ENCODE measurements around the gene PRLR. TPM values are rescaled to one million over a fixed set of nuclear protein-coding genes. Genes with fewer than 3 reads are reported as not detected.

Gene PRLR
- total RNA-seq, 3 donors from 2014 or later: 0.19 to 0.25 (median 0.24) TPM

DNA sequence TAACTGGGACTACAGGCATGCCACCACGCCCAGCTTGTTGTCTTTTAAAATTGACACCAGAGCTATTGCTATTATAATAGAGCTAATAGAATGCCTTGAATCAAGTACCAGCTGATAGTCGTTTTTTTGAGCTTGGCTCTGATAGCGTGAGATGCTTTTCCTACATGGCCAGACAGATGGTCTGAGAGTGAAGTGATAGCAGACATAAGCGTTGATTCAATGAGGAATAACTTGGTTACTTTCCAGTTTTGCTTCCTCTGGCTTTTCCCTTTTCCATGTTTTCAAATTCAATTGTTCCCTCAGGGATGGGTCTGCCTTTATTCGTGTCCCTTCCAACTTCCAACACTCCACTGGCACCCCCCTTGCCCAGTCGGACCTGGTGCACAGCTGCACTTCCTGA lies 197.9 kb downstream of the PRLR start:
- DNase-seq (no peak), ATAC-seq (no peak)
- H3K9me3 Mint-ChIP-seq: no peaks in the 10 kb centered on the region
- no peak overlapping the region for H3K4me3 Mint-ChIP-seq
- H3K36me3 Mint-ChIP-seq (ENCODE audit: insufficient read depth): no peaks in the 10 kb centered on the region
- H3K27me3 Mint-ChIP-seq (ENCODE audit: low read depth): peaks cover 14% of the 10 kb centered on the region
- no peaks in the 10 kb centered on the region for H3K4me1 Mint-ChIP-seq (ENCODE audit: low read depth)

DNA sequence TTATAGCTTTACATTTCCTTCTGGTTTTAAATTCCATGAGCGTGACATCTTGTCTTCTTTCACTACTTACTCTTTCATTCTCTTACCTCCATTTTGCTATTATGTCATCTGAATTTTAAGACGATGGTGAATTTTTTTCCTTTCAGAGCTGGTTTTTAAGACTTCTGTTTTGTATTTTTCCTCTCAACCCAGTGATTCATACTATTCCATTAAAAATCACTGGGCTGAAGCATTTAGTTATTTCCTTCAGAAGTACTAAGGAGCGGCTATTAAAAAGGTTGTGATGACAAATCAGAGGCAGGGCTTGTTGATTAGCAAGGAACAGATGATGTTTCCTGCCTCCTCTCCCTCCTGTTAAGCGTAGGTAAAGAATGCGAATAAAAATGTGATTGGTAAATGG lies 199.0 kb downstream of the PRLR start:
- no peak for ATAC-seq
- Mint-ChIP-seq H3K4me3 (no peak overlapping the region), H3K27me3 (ENCODE audit: low read depth) (peaks cover 16% of the 10 kb centered on the region), H3K9me3 (no peaks in the 10 kb centered on the region), H3K36me3 (ENCODE audit: insufficient read depth) (no peaks in the 10 kb centered on the region), H3K4me1 (ENCODE audit: low read depth) (no peaks in the 10 kb centered on the region)
- DNase-seq: no peak

- H3K36me3 Mint-ChIP-seq (ENCODE audit: insufficient read depth): no peaks in the 10 kb centered on the region
- no peaks in the 10 kb centered on the region for H3K9me3 Mint-ChIP-seq
- no peak overlapping the region for H3K4me3 Mint-ChIP-seq
- no peak for ATAC-seq
- DNase-seq: no peak
- no peaks in the 10 kb centered on the region for H3K4me1 Mint-ChIP-seq (ENCODE audit: low read depth)
- peaks cover 16% of the 10 kb centered on the region for H3K27me3 Mint-ChIP-seq (ENCODE audit: low read depth)
Observed at GRCh38 chr5:35030426-35031100, 199.7 kb downstream of the PRLR start.

DNA sequence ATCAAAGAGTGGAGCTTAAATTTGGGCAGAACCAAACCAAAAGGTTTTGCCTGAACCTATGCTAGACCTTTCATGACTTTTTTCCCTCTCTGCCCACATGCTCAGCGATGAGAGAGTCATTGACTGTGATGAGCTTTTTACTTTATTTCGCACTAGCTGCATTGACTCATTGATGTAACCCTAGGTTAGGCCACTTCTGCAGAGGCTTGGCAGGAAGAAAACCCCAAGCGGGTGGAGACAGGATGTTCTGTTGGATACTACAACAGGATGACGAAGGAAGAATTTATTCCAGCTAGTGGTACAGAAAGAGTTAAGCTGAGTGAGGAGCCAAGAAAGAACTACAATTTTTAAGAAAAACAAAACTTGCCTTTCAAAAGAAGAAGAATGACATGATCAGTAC lies 201.0 kb downstream of the PRLR start:
- no peak for DNase-seq
- H3K9me3 Mint-ChIP-seq: no peaks in the 10 kb centered on the region
- ATAC-seq: no peak
- H3K4me3 Mint-ChIP-seq: no peak overlapping the region
- no peaks in the 10 kb centered on the region for H3K36me3 Mint-ChIP-seq (ENCODE audit: insufficient read depth)
- no peaks in the 10 kb centered on the region for H3K4me1 Mint-ChIP-seq (ENCODE audit: low read depth)
- peaks cover 16% of the 10 kb centered on the region for H3K27me3 Mint-ChIP-seq (ENCODE audit: low read depth)

DNA sequence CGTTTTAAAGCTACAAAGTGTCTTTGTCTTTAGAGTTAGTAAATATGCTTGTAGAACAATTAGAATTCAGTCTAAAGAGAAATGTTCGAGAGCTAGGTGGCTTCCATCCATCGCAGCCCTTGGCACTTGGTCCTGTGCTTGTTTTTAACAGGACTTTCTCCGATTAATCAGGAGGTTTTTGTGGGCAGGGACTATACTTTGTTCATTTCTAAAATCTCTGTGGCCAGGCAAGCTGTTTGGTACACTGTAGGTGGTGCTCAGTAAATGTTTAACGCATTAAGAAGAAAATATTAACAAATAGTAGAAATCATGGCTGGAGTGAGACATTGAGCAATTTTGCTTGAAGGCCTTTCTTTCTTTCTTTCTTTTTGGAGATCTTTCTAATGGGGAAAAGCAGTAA lies 203.3 kb downstream of the PRLR start:
- Mint-ChIP-seq H3K27me3 (ENCODE audit: low read depth) (peaks cover 14% of the 10 kb centered on the region), H3K4me3 (no peak overlapping the region), H3K9me3 (no peaks in the 10 kb centered on the region), H3K36me3 (ENCODE audit: insufficient read depth) (no peaks in the 10 kb centered on the region), H3K4me1 (ENCODE audit: low read depth) (no peaks in the 10 kb centered on the region)
- ATAC-seq (no peak), DNase-seq (no peak)

- Mint-ChIP-seq H3K4me3 (no peak overlapping the region), H3K4me1 (ENCODE audit: low read depth) (no peaks in the 10 kb centered on the region), H3K27me3 (ENCODE audit: low read depth) (peaks cover 14% of the 10 kb centered on the region), H3K36me3 (ENCODE audit: insufficient read depth) (no peaks in the 10 kb centered on the region), H3K9me3 (no peaks in the 10 kb centered on the region)
- DNase-seq: no peak
- no peak for ATAC-seq
Observed at GRCh38 chr5:35026280-35026840, 203.9 kb downstream of the PRLR start.

DNA sequence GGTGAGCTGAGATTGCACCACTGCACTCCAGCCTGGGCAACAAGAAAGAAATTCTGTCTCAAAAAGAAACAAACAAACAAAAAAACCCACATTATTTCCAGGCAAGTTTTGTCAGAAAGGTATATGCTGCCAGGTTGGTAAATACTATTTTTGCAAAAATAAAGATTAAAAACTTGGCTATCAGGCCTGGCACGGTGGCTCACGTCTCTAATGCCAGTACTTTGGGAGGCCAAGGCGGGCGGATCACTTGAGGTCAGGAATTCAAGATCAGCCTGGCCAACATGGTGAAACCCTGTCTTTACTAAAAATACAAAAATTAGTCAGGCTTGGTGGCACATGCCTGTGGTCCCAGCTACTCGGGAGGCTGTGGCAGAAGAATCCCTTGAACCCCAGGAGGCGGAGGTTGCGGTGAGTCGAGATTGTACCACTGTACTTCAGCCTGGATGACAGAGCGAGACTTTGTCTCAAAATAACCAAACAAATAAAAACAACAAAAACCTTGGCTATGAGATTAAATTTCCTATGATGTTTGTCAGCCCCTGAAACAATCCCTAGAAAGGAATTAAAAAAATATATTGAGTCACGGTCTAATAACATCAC lies 205.3 kb downstream of the PRLR start:
- Mint-ChIP-seq H3K4me3 (no peak overlapping the region), H3K9me3 (no peaks in the 10 kb centered on the region), H3K27me3 (ENCODE audit: low read depth) (peaks cover 10% of the 10 kb centered on the region), H3K36me3 (ENCODE audit: insufficient read depth) (no peaks in the 10 kb centered on the region), H3K4me1 (ENCODE audit: low read depth) (no peaks in the 10 kb centered on the region)
- DNase-seq (no peak), ATAC-seq (no peak)

GRCh38 chr5:35023391-35024178 lies 206.7 kb downstream of the PRLR start:
- no peaks in the 10 kb centered on the region for H3K4me1 Mint-ChIP-seq (ENCODE audit: low read depth)
- H3K4me3 Mint-ChIP-seq: no peak overlapping the region
- no peak for DNase-seq
- no peak for ATAC-seq
- H3K36me3 Mint-ChIP-seq (ENCODE audit: insufficient read depth): no peaks in the 10 kb centered on the region
- H3K27me3 Mint-ChIP-seq (ENCODE audit: low read depth): peaks cover 4% of the 10 kb centered on the region
- no peaks in the 10 kb centered on the region for H3K9me3 Mint-ChIP-seq

GRCh38 chr5:35016174-35017051 lies 213.9 kb downstream of the PRLR start:
- ATAC-seq (peak in 1 of 2 donors; percentile 35), DNase-seq (no peak)
- Mint-ChIP-seq H3K4me3 (no peak overlapping the region), H3K27me3 (ENCODE audit: low read depth) (peaks cover 12% of the 10 kb centered on the region), H3K9me3 (no peaks in the 10 kb centered on the region), H3K4me1 (ENCODE audit: low read depth) (no peaks in the 10 kb centered on the region), H3K36me3 (ENCODE audit: insufficient read depth) (no peaks in the 10 kb centered on the region)

DNA sequence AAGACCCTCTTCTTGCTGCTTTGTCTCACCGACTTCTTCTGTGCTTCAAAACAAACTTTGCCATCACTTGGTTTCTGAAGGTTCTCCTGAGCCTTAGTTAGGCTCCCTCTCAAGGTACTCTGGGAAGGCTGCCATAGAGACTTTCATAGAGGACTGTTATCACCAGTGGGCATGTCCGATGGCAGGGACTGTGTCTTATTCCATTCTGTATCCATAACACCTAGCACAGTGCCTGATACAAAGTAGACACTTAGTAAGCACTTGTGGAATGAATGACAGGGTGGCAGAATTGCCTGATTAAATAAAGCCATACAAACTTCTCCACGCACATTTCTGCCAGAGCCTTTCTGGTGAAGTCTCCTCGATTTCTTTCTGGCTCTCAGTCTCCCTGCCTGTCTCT lies 215.2 kb downstream of the PRLR start:
- Mint-ChIP-seq H3K27me3 (ENCODE audit: low read depth) (peaks cover 14% of the 10 kb centered on the region), H3K4me1 (ENCODE audit: low read depth) (no peaks in the 10 kb centered on the region), H3K4me3 (no peak overlapping the region)

GRCh38 chr5:35012796-35013195 lies 217.5 kb downstream of the PRLR start:
- Mint-ChIP-seq H3K4me3 (no peak overlapping the region), H3K27me3 (ENCODE audit: low read depth) (peaks cover 19% of the 10 kb centered on the region), H3K36me3 (ENCODE audit: insufficient read depth) (no peaks in the 10 kb centered on the region), H3K4me1 (ENCODE audit: low read depth) (no peaks in the 10 kb centered on the region), H3K9me3 (no peaks in the 10 kb centered on the region)
- no peak for ATAC-seq
- DNase-seq: no peak

More for the DNA sequence above, 215.2 kb downstream of the PRLR start:
- no peaks in the 10 kb centered on the region for H3K36me3 Mint-ChIP-seq (ENCODE audit: insufficient read depth)
- ATAC-seq (no peak), DNase-seq (no peak)
- no peaks in the 10 kb centered on the region for H3K9me3 Mint-ChIP-seq

DNA sequence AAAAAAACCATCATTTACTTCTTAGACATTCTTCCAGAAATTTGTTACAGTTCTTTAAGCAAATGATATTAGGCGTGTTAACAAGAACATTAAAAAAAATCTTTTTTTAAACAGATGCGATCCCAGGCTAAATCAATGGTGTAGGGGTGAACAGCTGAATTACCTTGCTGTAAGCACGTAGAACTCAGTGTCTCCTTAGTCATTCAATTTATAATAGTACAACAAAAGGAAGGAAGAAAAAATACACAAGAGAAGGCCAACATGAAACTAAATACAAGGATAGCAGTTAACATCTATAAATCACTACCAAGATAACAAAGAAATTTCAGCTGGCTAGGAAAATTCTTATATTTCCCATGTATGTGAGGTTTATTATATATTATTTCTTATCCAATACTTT lies 217.9 kb downstream of the PRLR start:
- H3K4me1 Mint-ChIP-seq (ENCODE audit: low read depth): no peaks in the 10 kb centered on the region
- no peaks in the 10 kb centered on the region for H3K36me3 Mint-ChIP-seq (ENCODE audit: insufficient read depth)
- no peaks in the 10 kb centered on the region for H3K9me3 Mint-ChIP-seq
- DNase-seq (no peak), ATAC-seq (no peak)
- H3K4me3 Mint-ChIP-seq: no peak overlapping the region
- peaks cover 18% of the 10 kb centered on the region for H3K27me3 Mint-ChIP-seq (ENCODE audit: low read depth)

DNA sequence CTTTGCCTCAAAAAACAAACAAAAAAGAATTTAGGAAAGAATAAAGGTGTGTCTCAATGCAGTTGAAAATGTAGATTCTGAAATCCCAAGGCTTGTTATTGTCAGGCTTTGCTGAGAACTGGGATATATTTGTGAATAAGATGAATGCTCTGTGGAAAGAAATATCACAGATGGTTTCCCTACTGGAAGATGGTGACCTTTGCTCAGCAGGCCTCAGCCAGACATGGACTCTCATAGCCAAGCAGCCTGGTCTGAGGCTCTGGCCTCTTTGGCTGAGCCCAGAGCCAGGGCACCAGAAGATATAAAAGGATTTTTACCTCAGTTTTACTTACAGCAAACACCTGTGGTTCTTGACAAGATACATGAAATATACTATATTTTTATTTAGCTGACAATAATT lies 219.6 kb downstream of the PRLR start:
- H3K9me3 Mint-ChIP-seq: no peaks in the 10 kb centered on the region
- no peaks in the 10 kb centered on the region for H3K4me1 Mint-ChIP-seq (ENCODE audit: low read depth)
- no peak for DNase-seq
- peaks cover 15% of the 10 kb centered on the region for H3K27me3 Mint-ChIP-seq (ENCODE audit: low read depth)
- no peak overlapping the region for H3K4me3 Mint-ChIP-seq
- no peaks in the 10 kb centered on the region for H3K36me3 Mint-ChIP-seq (ENCODE audit: insufficient read depth)
- no peak for ATAC-seq

DNA sequence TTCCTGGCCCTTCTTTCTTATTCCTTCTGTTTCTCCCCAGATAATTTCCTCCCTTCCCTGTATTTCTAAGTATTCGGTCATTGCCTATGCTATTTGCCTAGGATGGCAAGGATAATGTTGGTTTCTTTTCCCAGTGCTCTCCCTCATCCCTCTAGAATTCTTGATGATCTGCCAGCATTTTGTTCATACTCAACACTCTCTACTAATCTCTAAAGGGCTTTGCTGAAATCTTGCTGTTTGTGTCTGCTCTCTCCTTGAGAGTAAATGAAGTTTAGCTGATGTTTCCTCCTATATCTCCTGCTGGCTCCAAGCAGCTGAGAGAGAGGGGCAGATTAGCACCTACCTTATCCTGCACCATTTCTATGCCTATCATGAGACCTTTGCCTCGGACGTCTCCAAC lies 220.6 kb downstream of the PRLR start:
- Mint-ChIP-seq H3K27me3 (ENCODE audit: low read depth) (peaks cover 18% of the 10 kb centered on the region), H3K4me1 (ENCODE audit: low read depth) (no peaks in the 10 kb centered on the region), H3K4me3 (no peak overlapping the region), H3K9me3 (no peaks in the 10 kb centered on the region), H3K36me3 (ENCODE audit: insufficient read depth) (no peaks in the 10 kb centered on the region)
- DNase-seq (no peak), ATAC-seq (no peak)
